ENCODE results near the gene IL3RA. TPM values are rescaled to one million over a fixed set of nuclear protein-coding genes. Genes with fewer than 3 reads are reported as not detected.

The IL3RA gene
- polyA plus RNA-seq, 1 donor: 5.4 TPM

DNA sequence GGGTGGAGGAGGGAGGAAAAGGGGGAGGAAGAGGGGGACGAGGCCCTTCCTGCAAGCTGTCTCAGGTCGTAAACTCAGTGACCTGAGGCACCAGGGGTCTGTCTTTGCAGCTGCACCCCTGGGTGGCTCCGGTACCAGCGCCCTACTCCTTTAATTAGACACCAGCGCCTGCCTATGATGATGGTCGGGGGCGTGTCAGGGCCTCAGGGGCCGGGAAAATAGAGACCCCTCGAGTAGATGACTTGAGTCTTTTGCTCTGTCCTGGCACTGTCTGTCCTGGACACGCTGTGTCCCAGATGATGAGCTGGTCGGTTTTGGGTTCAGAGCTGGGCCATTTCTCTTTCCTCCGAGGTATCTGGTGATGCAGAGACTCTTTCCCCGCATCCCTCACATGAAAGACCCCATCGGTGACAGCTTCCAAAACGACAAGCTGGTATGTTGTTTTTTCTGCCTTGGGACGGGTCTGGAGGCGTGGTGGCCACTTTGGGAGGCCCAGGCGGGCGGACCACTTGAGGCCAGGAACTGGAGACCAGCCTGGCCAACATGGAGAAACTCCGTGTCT is 44.2 kb downstream of the IL3RA start:
- no CpG with 5 or more reads among the region's 20 CpGs for WGBS (ENCODE audit: insufficient coverage, low lambda C conversion rate)
- H3K27ac ChIP-seq (ENCODE audit: low read length): no peak overlapping the region
- H3K36me3 ChIP-seq (ENCODE audit: control insufficient read depth, insufficient read depth, low read length): peaks cover 24% of the 10 kb centered on the region
- H3K4me1 ChIP-seq (ENCODE audit: control insufficient read depth, insufficient read depth, low read length): peaks cover 4% of the 10 kb centered on the region
- H3K27me3 ChIP-seq (ENCODE audit: control insufficient read depth, insufficient read depth, low read length): no peaks in the 10 kb centered on the region
- no peak for DNase-seq
- peaks cover 4% of the 10 kb centered on the region for H3K9me3 ChIP-seq (ENCODE audit: control insufficient read depth, low read depth, low read length)
- H3K4me3 ChIP-seq (ENCODE audit: low read length): no peak overlapping the region

DNA sequence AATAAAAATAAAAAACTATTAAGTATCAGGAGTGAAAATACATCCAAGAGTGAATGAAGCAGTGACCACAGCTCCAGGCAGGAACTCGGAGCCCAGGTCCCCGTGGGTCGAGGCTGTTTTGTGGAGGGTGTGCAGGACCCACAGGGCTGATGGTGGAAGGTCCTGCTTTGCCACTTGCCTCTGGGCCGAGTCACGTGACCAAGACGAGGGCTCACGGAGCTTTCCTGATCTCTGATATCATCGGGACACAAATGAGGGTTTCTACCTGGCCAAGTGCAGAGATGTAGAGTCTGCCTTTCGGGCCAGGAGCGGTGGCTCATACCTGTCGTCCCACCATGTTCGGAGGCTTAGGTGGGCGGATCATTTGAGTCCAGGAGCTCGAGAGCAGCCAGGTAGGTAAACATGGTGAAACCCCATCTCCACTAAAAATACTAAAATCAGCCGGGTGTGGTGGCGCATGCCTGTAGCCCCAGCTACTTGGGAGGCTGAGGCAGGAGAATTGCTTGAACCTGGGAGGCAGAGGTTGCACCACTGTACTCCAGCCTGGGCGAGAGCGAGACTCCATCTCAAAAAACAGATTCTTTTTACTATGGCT is 48.2 kb downstream of the IL3RA start:
- Histone ChIP-seq H3K4me3 (ENCODE audit: low read length) (no peak overlapping the region), H3K27ac (ENCODE audit: low read length) (no peak overlapping the region), H3K27me3 (ENCODE audit: control insufficient read depth, insufficient read depth, low read length) (no peaks in the 10 kb centered on the region), H3K36me3 (ENCODE audit: control insufficient read depth, insufficient read depth, low read length) (peaks cover 62% of the 10 kb centered on the region), H3K4me1 (ENCODE audit: control insufficient read depth, insufficient read depth, low read length) (peaks cover 4% of the 10 kb centered on the region), H3K9me3 (ENCODE audit: control insufficient read depth, low read depth, low read length) (peaks cover 15% of the 10 kb centered on the region)
- no peak for DNase-seq
- WGBS (ENCODE audit: insufficient coverage, low lambda C conversion rate): 100% methylated on average over 1 of the region's 18 CpGs

DNA sequence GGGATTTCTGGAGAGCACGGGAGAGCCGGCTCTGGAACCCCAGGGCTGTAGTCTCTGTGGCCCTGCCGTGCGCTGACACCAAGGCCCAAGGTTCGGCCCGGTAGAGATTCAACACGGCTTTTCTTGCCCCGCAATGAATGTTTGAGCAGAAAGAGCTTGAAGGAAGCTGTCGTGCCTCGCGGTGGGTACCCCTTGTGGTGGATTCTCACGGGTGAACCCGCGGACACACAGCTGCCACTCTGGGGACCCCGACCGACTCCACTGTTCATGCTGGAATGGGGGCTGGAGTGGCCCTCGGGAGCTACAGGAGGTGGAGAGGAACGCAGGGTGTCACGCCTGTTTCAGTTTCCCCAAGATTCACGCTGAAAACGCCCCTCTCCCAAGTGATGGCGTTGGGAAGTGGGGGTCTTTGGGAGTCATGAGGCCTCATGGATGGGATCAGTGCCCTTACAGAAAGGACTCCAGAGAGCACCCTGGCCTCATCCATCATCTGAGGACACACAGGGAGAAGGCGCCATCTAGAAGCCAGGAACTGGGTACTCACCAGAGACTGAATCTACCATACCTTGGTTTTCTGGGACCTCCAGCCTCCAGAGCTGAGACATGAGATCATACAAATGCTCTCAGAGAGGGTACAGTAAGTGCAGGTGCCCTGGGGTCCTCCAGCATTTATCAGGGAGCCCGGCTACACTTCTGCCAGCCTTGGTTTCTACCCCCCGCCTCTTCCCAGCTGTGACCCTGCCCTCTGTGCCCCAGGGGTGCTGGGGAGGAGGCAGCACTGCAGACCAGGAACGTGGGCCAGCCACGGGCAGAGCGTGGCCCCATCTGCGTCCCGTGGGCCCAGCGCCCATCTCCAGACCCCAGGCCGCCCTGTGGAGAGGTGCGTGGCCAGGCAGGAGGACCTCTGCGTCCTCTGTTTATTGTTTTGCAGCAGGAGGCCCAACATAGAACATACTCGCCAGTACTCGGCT is 49.0 kb downstream of the IL3RA start:
- Histone ChIP-seq H3K27ac (ENCODE audit: low read length) (no peak overlapping the region), H3K4me3 (ENCODE audit: low read length) (no peak overlapping the region), H3K36me3 (ENCODE audit: control insufficient read depth, insufficient read depth, low read length) (peaks cover 70% of the 10 kb centered on the region), H3K27me3 (ENCODE audit: control insufficient read depth, insufficient read depth, low read length) (no peaks in the 10 kb centered on the region), H3K9me3 (ENCODE audit: control insufficient read depth, low read depth, low read length) (peaks cover 15% of the 10 kb centered on the region), H3K4me1 (ENCODE audit: control insufficient read depth, insufficient read depth, low read length) (peaks cover 7% of the 10 kb centered on the region)
- no peak for DNase-seq
- no CpG with 5 or more reads among the region's 36 CpGs for WGBS (ENCODE audit: insufficient coverage, low lambda C conversion rate)

DNA sequence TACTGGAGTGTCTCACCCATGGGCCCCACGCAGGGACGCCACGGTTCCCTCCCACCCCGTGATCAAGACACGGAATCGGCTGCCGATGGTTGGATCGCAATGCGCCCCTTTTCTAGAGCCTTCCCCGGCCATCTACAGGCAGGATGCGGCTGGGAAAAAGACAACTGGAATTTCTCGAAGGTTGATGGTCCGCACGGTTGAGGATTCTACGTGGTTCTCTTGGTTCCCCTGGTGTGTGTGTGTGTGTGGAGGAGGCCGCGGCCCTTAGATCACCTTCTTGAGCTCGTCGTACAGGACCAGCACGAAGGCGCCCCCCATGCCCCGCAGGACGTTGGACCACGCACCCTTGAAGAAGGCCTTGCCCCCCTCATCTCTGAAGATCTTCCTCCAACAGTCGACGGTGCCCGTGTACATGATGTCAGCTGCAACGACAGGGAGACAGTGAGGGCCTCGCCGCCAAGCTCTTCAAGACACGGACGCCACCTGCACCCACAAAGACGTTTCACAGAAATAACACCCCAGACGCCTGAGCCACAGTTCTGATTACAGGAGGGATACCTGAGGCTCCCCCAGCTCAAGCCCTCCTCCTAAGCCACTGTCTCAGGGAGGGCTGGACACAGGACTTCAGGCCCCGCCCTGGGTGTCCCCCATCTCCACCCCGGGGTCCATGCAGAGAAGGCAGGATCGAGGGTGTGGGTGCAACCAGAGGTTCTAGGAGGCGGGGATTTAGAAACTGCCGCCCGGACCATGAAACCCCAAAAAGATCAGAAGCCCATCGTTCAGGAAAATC is 49.9 kb downstream of the IL3RA start:
- Histone ChIP-seq H3K27ac (ENCODE audit: low read length) (no peak overlapping the region), H3K27me3 (ENCODE audit: control insufficient read depth, insufficient read depth, low read length) (no peaks in the 10 kb centered on the region), H3K4me3 (ENCODE audit: low read length) (no peak overlapping the region), H3K9me3 (ENCODE audit: control insufficient read depth, low read depth, low read length) (peaks cover 15% of the 10 kb centered on the region), H3K36me3 (ENCODE audit: control insufficient read depth, insufficient read depth, low read length) (peaks cover 75% of the 10 kb centered on the region), H3K4me1 (ENCODE audit: control insufficient read depth, insufficient read depth, low read length) (peaks cover 5% of the 10 kb centered on the region)
- no CpG with 5 or more reads among the region's 41 CpGs for WGBS (ENCODE audit: insufficient coverage, low lambda C conversion rate)
- DNase-seq: no peak

DNA sequence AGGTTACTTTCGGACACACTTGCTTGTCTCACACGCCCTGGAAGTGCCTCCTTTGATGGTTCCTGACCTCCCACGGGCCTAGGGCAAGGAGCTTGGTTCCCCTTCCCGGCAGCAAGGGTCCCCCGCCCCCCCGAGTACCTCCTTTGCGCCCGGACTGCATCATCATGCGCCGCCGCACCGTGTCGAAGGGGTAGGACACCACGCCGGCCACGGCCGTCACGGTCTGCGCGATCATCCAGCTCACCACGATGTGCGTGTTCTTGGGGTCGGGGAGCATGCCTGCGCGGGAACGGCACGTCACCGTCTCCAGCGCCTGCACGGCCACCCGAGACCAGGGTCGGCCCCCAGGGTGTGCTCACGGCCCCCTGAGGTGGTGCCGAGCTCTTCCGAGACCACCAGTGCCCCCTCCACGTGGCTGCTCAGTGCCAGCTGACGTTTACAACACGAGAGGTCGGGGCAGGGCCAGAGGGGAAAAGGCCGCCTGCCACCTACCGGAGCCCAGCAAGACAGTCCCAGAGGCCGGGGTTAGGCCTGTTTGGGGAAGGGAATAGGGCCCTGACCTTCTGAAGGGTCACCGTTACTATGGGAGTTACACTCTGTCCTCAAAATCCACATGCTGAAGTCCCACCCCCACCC is 50.7 kb downstream of the IL3RA start:
- Histone ChIP-seq H3K4me1 (ENCODE audit: control insufficient read depth, insufficient read depth, low read length) (peaks cover 5% of the 10 kb centered on the region), H3K9me3 (ENCODE audit: control insufficient read depth, low read depth, low read length) (peaks cover 15% of the 10 kb centered on the region), H3K36me3 (ENCODE audit: control insufficient read depth, insufficient read depth, low read length) (peaks cover 75% of the 10 kb centered on the region), H3K27me3 (ENCODE audit: control insufficient read depth, insufficient read depth, low read length) (no peaks in the 10 kb centered on the region), H3K27ac (ENCODE audit: low read length) (no peak overlapping the region), H3K4me3 (ENCODE audit: low read length) (no peak overlapping the region)
- WGBS (ENCODE audit: insufficient coverage, low lambda C conversion rate): no CpG with 5 or more reads among the region's 43 CpGs
- DNase-seq: no peak

DNA sequence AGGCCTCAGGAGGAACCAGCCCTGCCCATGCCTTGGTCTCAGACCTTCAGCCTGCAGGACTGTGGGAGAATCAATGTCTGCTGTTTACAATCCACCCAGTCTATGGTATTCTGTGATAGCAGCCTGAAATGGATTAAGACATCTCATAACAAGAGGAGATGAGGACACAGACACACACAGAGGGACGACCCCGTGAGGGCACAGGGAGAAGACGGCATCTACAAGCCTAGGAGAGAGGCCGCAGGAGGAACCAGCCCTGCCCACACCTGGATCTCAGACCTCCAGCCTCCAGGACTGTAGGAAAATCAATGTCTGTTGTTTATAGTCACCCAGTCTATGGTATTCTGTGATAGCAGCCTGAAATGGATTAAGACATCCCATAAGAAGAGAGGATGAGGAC is 52.1 kb downstream of the IL3RA start:
- no peak for DNase-seq
- H3K36me3 ChIP-seq (ENCODE audit: control insufficient read depth, insufficient read depth, low read length): peaks cover 71% of the 10 kb centered on the region
- no CpG with 5 or more reads among the region's 4 CpGs for WGBS (ENCODE audit: insufficient coverage, low lambda C conversion rate)
- H3K4me3 ChIP-seq (ENCODE audit: low read length): no peak overlapping the region
- peaks cover 15% of the 10 kb centered on the region for H3K9me3 ChIP-seq (ENCODE audit: control insufficient read depth, low read depth, low read length)
- no peak overlapping the region for H3K27ac ChIP-seq (ENCODE audit: low read length)
- H3K27me3 ChIP-seq (ENCODE audit: control insufficient read depth, insufficient read depth, low read length): no peaks in the 10 kb centered on the region
- peaks cover 5% of the 10 kb centered on the region for H3K4me1 ChIP-seq (ENCODE audit: control insufficient read depth, insufficient read depth, low read length)

DNA sequence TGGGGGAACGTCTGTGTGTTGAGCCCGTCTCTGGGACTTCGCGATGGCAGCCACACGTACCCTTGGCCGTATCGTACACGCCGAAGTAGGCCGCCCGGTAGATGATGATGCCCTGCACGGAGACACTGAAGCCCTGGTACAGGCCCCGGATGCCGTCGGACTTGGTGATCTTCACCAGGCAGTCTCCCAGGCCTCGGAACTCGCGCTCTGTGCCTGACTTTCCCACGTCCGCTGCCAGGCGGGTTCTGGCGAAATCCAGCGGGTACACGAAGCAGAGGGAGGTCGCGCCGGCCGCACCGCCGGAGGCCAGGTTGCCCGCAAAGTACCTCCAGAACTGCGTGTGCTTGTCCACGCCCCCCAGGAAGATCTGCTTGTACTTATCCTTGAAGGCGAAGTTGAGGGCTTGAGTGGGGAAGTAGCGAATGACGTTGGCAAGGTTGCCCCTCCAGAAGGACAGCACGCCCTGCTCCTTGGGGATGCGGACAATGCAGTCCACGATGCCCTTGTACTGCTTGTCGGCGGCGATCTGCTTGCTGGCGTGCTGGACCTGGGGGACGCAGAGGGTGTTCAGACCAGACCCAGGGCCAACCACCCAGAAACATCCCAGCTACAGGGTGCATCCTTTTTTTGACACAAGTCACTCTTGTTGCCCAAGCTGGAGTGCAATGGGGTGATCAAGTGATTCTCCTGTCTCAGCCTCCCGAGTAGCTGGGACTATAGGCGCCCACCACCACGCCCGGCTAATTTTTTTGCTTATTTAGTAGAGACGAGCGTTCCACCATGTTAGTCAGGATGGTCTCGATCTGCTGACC is 52.8 kb downstream of the IL3RA start:
- Histone ChIP-seq H3K36me3 (ENCODE audit: control insufficient read depth, insufficient read depth, low read length) (peaks cover 66% of the 10 kb centered on the region), H3K9me3 (ENCODE audit: control insufficient read depth, low read depth, low read length) (peaks cover 15% of the 10 kb centered on the region), H3K27me3 (ENCODE audit: control insufficient read depth, insufficient read depth, low read length) (no peaks in the 10 kb centered on the region), H3K4me3 (ENCODE audit: low read length) (no peak overlapping the region), H3K27ac (ENCODE audit: low read length) (no peak overlapping the region), H3K4me1 (ENCODE audit: control insufficient read depth, insufficient read depth, low read length) (peaks cover 5% of the 10 kb centered on the region)
- no CpG with 5 or more reads among the region's 51 CpGs for WGBS (ENCODE audit: insufficient coverage, low lambda C conversion rate)
- DNase-seq: no peak

DNA sequence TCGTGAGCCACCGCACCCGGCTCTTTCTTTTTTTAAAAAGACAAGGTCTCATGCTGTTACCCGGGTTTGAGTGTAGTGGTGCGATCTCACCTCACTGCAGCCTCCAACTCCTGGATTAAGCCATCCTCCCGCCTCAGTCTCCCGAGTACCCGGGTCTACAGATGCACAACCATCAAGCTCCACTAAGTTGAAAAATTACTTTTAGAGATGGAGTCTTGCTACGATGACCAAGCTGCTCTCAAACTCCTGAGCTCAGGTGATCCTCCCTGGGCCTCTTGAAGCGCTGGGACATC is 53.4 kb downstream of the IL3RA start:
- H3K36me3 ChIP-seq (ENCODE audit: control insufficient read depth, insufficient read depth, low read length): peaks cover 62% of the 10 kb centered on the region
- no peak for DNase-seq
- H3K27ac ChIP-seq (ENCODE audit: low read length): no peak overlapping the region
- no peaks in the 10 kb centered on the region for H3K27me3 ChIP-seq (ENCODE audit: control insufficient read depth, insufficient read depth, low read length)
- WGBS (ENCODE audit: insufficient coverage, low lambda C conversion rate): no CpG with 5 or more reads among the region's 10 CpGs
- H3K9me3 ChIP-seq (ENCODE audit: control insufficient read depth, low read depth, low read length): peaks cover 15% of the 10 kb centered on the region
- peaks cover 5% of the 10 kb centered on the region for H3K4me1 ChIP-seq (ENCODE audit: control insufficient read depth, insufficient read depth, low read length)
- no peak overlapping the region for H3K4me3 ChIP-seq (ENCODE audit: low read length)

DNA sequence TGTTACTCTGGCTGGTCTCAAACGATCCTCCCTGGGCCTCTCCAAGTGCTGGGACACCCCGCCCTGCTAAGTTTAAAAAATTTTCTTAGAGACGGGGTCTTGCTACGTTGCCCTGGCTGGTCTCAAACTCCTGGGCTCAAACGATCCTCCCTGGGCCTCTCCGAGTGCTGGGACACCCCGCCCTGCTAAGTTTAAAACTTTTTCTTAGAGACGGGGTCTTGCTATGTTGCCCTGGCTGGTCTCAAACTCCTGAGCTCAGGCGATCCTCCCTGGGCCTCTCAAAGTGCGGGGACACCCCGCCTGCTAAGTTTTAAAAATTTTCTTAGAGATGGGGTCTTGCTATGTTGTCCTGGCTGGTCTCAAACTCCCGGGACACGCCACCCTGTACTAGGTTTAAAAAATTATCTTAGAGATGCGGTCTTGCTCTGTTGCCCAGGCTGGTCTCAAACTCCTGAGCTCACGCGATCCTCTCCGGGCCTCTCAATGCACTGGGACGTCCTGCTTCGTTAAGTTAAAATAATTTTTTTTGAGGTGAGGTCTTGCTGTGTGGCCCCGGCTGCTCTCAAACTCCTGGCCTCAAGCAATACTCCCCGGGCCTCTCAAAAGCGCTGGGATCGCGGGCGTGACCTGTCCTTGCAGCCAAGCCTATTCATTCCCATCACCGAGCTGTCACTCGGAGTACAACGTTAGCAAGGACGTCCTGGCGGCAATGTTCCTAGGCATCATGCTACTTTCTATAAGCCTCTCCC is 54.2 kb downstream of the IL3RA start:
- H3K9me3 ChIP-seq (ENCODE audit: control insufficient read depth, low read depth, low read length): peaks cover 11% of the 10 kb centered on the region
- peaks cover 5% of the 10 kb centered on the region for H3K4me1 ChIP-seq (ENCODE audit: control insufficient read depth, insufficient read depth, low read length)
- WGBS (ENCODE audit: insufficient coverage, low lambda C conversion rate): no CpG with 5 or more reads among the region's 30 CpGs
- peaks cover 53% of the 10 kb centered on the region for H3K36me3 ChIP-seq (ENCODE audit: control insufficient read depth, insufficient read depth, low read length)
- H3K4me3 ChIP-seq (ENCODE audit: low read length): peak overlapping the region; percentile 100
- no peak overlapping the region for H3K27ac ChIP-seq (ENCODE audit: low read length)
- DNase-seq: no peak
- H3K27me3 ChIP-seq (ENCODE audit: control insufficient read depth, insufficient read depth, low read length): no peaks in the 10 kb centered on the region
